NT2/D1 (cell line): Measurements from ENCODE around the gene KLHDC8B.

ENCODE experiments used
- SUZ12 ChIP-seq: IDR thresholded peaks from 2 replicates; pipeline ENCODE4 v1.6.1; 2011; ENCODE audit not compliant: insufficient read length, insufficient read depth; ENCODE audit errors: extremely low read depth
- YY1 ChIP-seq: IDR thresholded peaks from 2 replicates; pipeline ENCODE4 v1.6.1; 2011; ENCODE audit not compliant: insufficient read length, insufficient read depth
- ZNF274 ChIP-seq: IDR thresholded peaks from 2 replicates; pipeline ENCODE4 v1.6.1; 2011; ENCODE audit warnings: mild to moderate bottlenecking, low read depth, low read length

DNA sequence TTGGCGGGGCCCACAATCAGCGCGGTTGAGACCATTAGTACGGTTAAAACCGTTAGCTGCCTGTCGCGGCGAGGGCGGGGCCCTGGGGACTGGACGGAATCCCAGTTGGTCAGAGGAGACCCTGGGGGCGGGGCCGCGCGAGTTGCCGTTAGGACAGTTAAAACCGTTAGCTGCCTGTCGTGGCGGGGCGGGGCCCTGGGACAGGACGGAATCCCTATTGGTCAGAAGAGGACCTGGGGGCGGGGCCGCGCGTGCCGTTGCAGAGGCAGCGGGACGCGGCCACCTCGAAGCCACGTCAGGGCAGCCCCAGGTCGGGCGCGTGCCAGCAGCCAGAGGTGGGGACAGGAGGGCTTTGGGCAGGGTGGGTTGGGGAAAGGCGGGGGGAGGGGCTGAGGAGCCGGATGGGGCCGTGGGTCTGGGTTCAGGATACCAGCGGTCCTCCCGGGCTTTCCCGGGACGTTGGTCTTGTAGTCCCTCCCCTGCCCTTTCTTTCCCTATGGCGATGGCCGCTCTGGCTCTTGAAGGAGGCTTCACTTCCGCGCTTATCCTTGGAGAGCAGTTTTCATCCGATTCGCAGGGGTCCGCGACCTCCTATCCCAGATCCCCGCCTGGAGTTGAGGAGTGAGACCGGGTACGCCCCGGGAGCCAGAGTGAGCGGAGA lies 28.0 kb downstream of the KLHDC8B start:
- TF ChIP-seq YY1 (peak; percentile 2), ZNF274 (no peak), SUZ12 (no peak)
